Peyer's patch (tissue), 4 donors: ENCODE data around the gene DBNDD1. TPM values are rescaled to one million over a fixed set of nuclear protein-coding genes. Genes with fewer than 3 reads are reported as not detected.

ENCODE experiments used
- DNase-seq, 3 donors: peaks; one replicate each; pipeline ENCODE4 v3.0.0-alpha.2; 2017 to 2019
- H3K27ac ChIP-seq, 4 donors: fragments of 200-600 bp; sonication (generic); one replicate each; pipeline ENCODE4 v1.5.1; 2016 to 2019
- H3K27me3 ChIP-seq, 2 donors: fragments of 200-600 bp; sonication (generic); one replicate each; pipeline ENCODE4 v1.5.1; 2019
- H3K36me3 ChIP-seq, 3 donors: fragments of 200-600 bp; sonication (generic); one replicate each; pipeline ENCODE4 v1.5.1; 2016 to 2019
- H3K4me1 ChIP-seq, 4 donors: fragments of 200-600 bp; sonication (generic); one replicate each; pipeline ENCODE4 v1.5.1; 2016 to 2019
- H3K4me3 ChIP-seq, 4 donors: fragments of 200-600 bp; sonication (generic); 1 replicate in 3 of 4; 2 replicates in 1 of 4; pipeline ENCODE4 v1.5.1; 2016 to 2019; ENCODE audit warnings: mild to moderate bottlenecking in 1 of 4
- H3K9me3 ChIP-seq, 4 donors: fragments of 200-600 bp; sonication (generic); one replicate each; pipeline ENCODE4 v1.5.1; 2016 to 2019; ENCODE audit warnings: mild to moderate bottlenecking in 1 of 4
- POLR2A ChIP-seq, 2 donors: fragments of 450-650 bp; IDR thresholded peaks; one replicate each; pipeline ENCODE4 v1.5.1; 2017; ENCODE audit warnings: antibody characterized with exemption in 2 of 2, mild to moderate bottlenecking in 2 of 2, moderate library complexity in 2 of 2
- total RNA-seq, 4 donors: library from RNA; depleted of rRNA; stranded (reverse); fragments of >200 nt; gene quantifications; one replicate each; pipeline ENCODE4 v1.1.0, GENCODE V29; 2016
- TF ChIP-seq, protein P1 (sequence below), 6 experiments: fragments of 450-650 bp in 4 of 6; fragments of 200-600 bp in 2 of 6; sonication (generic) in 1 of 6; IDR thresholded peaks; one replicate each; pipeline ENCODE4 v1.5.1; 2017 to 2019; ENCODE audit warnings: antibody characterized with exemption in 6 of 6, mild to moderate bottlenecking in 3 of 6, moderate library complexity in 1 of 6

DBNDD1 gene
- total RNA-seq, 4 donors from 2014 or later: 1.9 to 12.3 (median 6.1) TPM

- Histone ChIP-seq H3K9me3 (no peaks in the 10 kb centered on the region), H3K4me3 (no peak overlapping the region), H3K27me3 (no peaks in the 10 kb centered on the region), H3K27ac (no peak overlapping the region), H3K4me1 (no peaks in the 10 kb centered on the region), H3K36me3 (peaks cover 0 to 91% (median 0%) of the 10 kb centered on the region in 3 donors)
- no peak for TF ChIP-seq POLR2A (IDR thresholded peaks at IDR 0.05)
- TF ChIP-seq, protein P1, sequence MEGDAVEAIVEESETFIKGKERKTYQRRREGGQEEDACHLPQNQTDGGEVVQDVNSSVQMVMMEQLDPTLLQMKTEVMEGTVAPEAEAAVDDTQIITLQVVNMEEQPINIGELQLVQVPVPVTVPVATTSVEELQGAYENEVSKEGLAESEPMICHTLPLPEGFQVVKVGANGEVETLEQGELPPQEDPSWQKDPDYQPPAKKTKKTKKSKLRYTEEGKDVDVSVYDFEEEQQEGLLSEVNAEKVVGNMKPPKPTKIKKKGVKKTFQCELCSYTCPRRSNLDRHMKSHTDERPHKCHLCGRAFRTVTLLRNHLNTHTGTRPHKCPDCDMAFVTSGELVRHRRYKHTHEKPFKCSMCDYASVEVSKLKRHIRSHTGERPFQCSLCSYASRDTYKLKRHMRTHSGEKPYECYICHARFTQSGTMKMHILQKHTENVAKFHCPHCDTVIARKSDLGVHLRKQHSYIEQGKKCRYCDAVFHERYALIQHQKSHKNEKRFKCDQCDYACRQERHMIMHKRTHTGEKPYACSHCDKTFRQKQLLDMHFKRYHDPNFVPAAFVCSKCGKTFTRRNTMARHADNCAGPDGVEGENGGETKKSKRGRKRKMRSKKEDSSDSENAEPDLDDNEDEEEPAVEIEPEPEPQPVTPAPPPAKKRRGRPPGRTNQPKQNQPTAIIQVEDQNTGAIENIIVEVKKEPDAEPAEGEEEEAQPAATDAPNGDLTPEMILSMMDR (IDR thresholded peaks at IDR 0.05): no peak
- DNase-seq: no peak
These were observed 32.7 kb downstream of the DBNDD1 start for GRCh38 chr16:89986600-89986999.

DNA sequence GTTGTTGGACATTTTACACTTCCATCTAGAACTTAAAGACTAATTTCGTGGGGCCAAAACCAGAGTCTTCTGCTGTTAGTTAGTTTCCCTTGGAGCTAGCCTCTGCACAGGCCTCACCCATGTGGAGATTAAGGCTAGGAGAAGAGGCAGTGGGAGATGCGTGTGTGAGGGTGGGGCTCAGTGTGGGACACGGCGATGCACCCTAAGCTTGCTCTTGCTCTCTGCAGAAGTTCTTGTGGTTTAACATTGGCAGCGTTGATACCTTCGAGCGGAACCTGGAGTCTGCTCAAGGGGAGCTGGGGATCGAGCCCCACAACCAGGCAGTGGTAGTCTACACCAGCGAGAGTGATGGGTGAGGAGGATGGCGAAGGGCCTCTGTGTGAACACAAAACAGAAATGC, 34.0 kb downstream of the DBNDD1 start:
- Histone ChIP-seq H3K27ac (no peak overlapping the region), H3K4me3 (no peak overlapping the region), H3K36me3 (peaks cover 0 to 91% (median 0%) of the 10 kb centered on the region in 3 donors), H3K4me1 (no peaks in the 10 kb centered on the region), H3K27me3 (no peaks in the 10 kb centered on the region), H3K9me3 (no peaks in the 10 kb centered on the region)
- no peak for TF ChIP-seq POLR2A (IDR thresholded peaks at IDR 0.05)
- TF ChIP-seq, protein P1 (IDR thresholded peaks at IDR 0.05): no peak
- no peak for DNase-seq

DNA sequence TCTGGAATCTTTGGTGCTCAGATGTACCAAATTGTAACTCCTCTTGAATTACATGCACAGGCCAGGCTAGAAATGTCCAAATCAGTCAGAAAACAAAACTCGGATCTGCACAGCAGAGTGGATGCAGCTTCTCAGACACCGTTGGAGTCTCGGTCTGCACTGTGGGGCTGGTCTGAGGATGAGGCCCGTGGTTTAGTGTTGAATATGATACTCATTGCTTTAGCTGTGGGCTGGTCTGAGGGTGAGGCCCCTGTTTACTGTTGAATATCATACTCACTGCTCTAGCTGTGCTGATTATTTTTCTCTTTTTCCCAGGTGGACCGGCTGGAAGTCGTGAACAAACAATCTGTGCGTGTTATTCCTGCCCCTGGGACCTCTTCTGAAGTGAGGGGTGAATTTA, 35.0 kb downstream of the DBNDD1 start:
- Histone ChIP-seq H3K9me3 (no peaks in the 10 kb centered on the region), H3K27me3 (no peaks in the 10 kb centered on the region), H3K4me3 (no peak overlapping the region), H3K36me3 (peaks cover 0 to 95% (median 0%) of the 10 kb centered on the region in 3 donors), H3K27ac (no peak overlapping the region), H3K4me1 (no peaks in the 10 kb centered on the region)
- no peak for DNase-seq
- TF ChIP-seq, protein P1 (IDR thresholded peaks at IDR 0.05): no peak
- TF ChIP-seq POLR2A (IDR thresholded peaks at IDR 0.05): no peak

DNA sequence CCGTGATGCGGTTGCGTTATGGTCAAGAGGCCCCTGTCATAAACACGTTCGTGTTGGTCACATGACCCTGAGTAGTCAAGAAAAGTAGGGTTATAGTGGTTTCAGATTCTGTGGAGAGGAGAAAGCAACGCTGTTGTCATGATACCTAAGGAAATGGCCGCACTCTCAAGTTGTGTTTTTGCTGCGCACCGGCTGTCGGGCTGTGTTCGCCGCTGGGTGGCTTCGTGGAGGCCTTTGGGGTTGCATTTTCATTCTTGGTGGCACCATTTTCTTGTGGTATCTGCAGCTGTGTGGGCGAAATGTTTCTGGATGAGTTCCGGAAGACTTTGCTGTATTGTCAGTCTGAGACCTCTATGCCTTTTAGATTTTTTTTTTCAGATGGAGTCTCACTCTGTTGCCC, 35.7 kb downstream of the DBNDD1 start:
- DNase-seq: no peak
- Histone ChIP-seq H3K36me3 (peaks cover 0 to 94% (median 0%) of the 10 kb centered on the region in 3 donors), H3K27me3 (no peaks in the 10 kb centered on the region), H3K9me3 (no peaks in the 10 kb centered on the region), H3K4me1 (no peaks in the 10 kb centered on the region), H3K27ac (no peak overlapping the region), H3K4me3 (no peak overlapping the region)
- TF ChIP-seq, protein P1 (IDR thresholded peaks at IDR 0.05): no peak
- no peak for TF ChIP-seq POLR2A (IDR thresholded peaks at IDR 0.05)

- Histone ChIP-seq H3K4me3 (no peak overlapping the region), H3K9me3 (no peaks in the 10 kb centered on the region), H3K36me3 (peaks cover 0 to 93% (median 0%) of the 10 kb centered on the region in 3 donors), H3K27ac (no peak overlapping the region), H3K27me3 (no peaks in the 10 kb centered on the region), H3K4me1 (no peaks in the 10 kb centered on the region)
- DNase-seq: no peak
- TF ChIP-seq, protein P1 (IDR thresholded peaks at IDR 0.05): no peak
- TF ChIP-seq POLR2A (IDR thresholded peaks at IDR 0.05): no peak
These were observed 36.9 kb downstream of the DBNDD1 start for GRCh38 chr16:89982318-89982717.

GRCh38 chr16:89981414-89981813, 37.8 kb downstream of the DBNDD1 start:
- Histone ChIP-seq H3K9me3 (no peaks in the 10 kb centered on the region), H3K4me1 (no peaks in the 10 kb centered on the region), H3K36me3 (peaks cover 0 to 84% (median 0%) of the 10 kb centered on the region in 3 donors), H3K4me3 (no peak overlapping the region), H3K27ac (no peak overlapping the region), H3K27me3 (no peaks in the 10 kb centered on the region)
- TF ChIP-seq, protein P1 (IDR thresholded peaks at IDR 0.05): no peak
- no peak for TF ChIP-seq POLR2A (IDR thresholded peaks at IDR 0.05)
- peak in 1 of 3 donors; percentile 22 for DNase-seq
